ENCODE measurements around the gene TBC1D22B.
"Not testable (repeated sequence)": the region's sequence is repeated elsewhere in the genome, so short reads cannot be mapped to it uniquely, and the experiment has no call there.

Gene TBC1D22B

GRCh38 chr6:37303891-37304503, 46.4 kb downstream of the TBC1D22B start:
- peak; percentile 27 for DNase-seq (ENCODE audit: low read depth, low spot score)
- in situ Hi-C loops (cut with HindIII; ENCODE audit: low sequenced_read_pairs), result no loop called here
- H3K4me3 ChIP-seq (ENCODE audit: low read depth, low read length), result no peak overlapping the region
- TF ChIP-seq, protein P1, sequence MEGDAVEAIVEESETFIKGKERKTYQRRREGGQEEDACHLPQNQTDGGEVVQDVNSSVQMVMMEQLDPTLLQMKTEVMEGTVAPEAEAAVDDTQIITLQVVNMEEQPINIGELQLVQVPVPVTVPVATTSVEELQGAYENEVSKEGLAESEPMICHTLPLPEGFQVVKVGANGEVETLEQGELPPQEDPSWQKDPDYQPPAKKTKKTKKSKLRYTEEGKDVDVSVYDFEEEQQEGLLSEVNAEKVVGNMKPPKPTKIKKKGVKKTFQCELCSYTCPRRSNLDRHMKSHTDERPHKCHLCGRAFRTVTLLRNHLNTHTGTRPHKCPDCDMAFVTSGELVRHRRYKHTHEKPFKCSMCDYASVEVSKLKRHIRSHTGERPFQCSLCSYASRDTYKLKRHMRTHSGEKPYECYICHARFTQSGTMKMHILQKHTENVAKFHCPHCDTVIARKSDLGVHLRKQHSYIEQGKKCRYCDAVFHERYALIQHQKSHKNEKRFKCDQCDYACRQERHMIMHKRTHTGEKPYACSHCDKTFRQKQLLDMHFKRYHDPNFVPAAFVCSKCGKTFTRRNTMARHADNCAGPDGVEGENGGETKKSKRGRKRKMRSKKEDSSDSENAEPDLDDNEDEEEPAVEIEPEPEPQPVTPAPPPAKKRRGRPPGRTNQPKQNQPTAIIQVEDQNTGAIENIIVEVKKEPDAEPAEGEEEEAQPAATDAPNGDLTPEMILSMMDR (IDR thresholded peaks at IDR 0.05; ENCODE audit: low read depth, low read length), result peak; percentile 70

DNA sequence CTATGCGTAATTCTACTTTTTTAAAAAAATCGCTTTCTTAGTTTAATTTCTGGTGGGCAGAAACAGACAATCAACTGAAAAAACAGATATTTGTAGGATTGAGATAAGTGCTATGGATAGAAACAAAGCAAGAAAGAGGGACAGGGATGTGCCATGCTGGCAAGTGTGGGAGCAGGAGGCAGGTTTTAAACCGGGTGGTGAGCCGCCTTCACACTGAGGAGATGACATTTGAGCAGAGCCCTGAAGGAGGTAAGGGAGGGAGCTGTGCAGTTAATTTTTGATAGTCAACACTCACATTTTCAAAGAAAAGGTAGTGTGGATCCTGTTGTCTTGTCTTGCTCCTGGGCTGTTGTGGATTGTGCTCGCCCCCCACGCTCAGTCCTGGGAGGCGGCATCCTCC, 47.2 kb downstream of the TBC1D22B start:
- no peak overlapping the region for H3K4me3 ChIP-seq (ENCODE audit: low read depth, low read length)
- no peak for DNase-seq (ENCODE audit: low read depth, low spot score)
- TF ChIP-seq, protein P1 (IDR thresholded peaks at IDR 0.05; ENCODE audit: low read depth, low read length), result no peak
- in situ Hi-C loops (cut with HindIII; ENCODE audit: low sequenced_read_pairs), result no loop called here

- TF ChIP-seq, protein P1 (IDR thresholded peaks at IDR 0.05; ENCODE audit: low read depth, low read length), result no peak
- in situ Hi-C loops (cut with HindIII; ENCODE audit: low sequenced_read_pairs), result no loop called here
- no peak for DNase-seq (ENCODE audit: low read depth, low spot score)
- H3K4me3 ChIP-seq (ENCODE audit: low read depth, low read length), result no peak overlapping the region
These were observed 48.4 kb downstream of the TBC1D22B start for GRCh38 chr6:37305841-37306425.

DNA sequence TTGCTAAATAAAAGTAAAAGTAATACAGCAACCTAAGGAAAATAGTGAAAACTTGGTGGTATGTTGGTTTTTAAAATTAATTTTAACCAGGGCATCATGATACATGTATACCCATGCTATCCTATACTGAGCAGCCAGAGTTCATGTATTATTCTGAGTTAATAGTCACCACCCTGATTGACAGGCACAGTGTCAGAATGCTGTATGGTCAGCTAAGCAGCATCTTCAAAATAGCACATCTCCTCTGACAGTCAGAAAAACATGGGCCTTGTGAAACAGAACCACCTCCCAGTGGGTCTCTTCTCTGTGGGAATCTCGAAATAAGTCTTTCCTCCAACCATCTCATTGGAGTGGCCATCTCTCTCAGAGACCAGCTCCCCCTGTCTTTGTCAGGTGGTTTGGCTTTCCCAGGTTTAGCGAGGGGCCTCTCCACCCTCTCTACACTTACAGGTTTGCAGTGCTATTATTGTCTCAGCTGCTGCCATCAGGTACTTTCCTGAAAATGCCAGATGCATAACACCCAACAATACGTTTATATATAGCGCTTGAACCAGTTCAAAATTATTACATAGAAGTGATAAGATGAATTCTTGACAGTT, 49.2 kb downstream of the TBC1D22B start:
- DNase-seq (ENCODE audit: low read depth, low spot score), result no peak
- in situ Hi-C loops (cut with HindIII; ENCODE audit: low sequenced_read_pairs), result no loop called here
- TF ChIP-seq, protein P1 (IDR thresholded peaks at IDR 0.05; ENCODE audit: low read depth, low read length), result no peak
- no peak overlapping the region for H3K4me3 ChIP-seq (ENCODE audit: low read depth, low read length)

- H3K4me3 ChIP-seq (ENCODE audit: low read depth, low read length); in situ Hi-C loops (cut with HindIII; ENCODE audit: low sequenced_read_pairs); DNase-seq (ENCODE audit: low read depth, low spot score): not testable (repeated sequence)
These were observed 49.9 kb downstream of the TBC1D22B start for GRCh38 chr6:37307484-37307883.

GRCh38 chr6:37308069-37308815, 50.7 kb downstream of the TBC1D22B start:
- DNase-seq (ENCODE audit: low read depth, low spot score), result peak; percentile 67
- TF ChIP-seq, protein P1 (IDR thresholded peaks at IDR 0.05; ENCODE audit: low read depth, low read length), result no peak
- H3K4me3 ChIP-seq (ENCODE audit: low read depth, low read length), result no peak overlapping the region

More at GRCh38 chr6:37308069-37308815, 50.7 kb downstream of the TBC1D22B start:
- in situ Hi-C loops (cut with HindIII; ENCODE audit: low sequenced_read_pairs), result no loop called here

Data from astrocyte of the spinal cord (primary cell).